SK-N-SH treated with all-trans-retinoic acid at 6 μM for 48 hours (cell line): ENCODE measurements around the gene CLPTM1L.

ENCODE experiments used
- ZFP30 ChIP-seq: fragments of 450-650 bp; formaldehyde crosslinking; IDR thresholded peaks from 2 replicates; pipeline ENCODE4 v1.5.0; 2022; ENCODE audit warnings: mild to moderate bottlenecking, moderate library complexity
- TF ChIP-seq, protein P1 (sequence below): fragments of 250-450 bp; sonication (Bioruptor Pico); IDR thresholded peaks from 2 replicates; pipeline ENCODE4 v1.8.0; 2020; ENCODE audit warnings: mild to moderate bottlenecking, moderate library complexity, borderline replicate concordance

DNA sequence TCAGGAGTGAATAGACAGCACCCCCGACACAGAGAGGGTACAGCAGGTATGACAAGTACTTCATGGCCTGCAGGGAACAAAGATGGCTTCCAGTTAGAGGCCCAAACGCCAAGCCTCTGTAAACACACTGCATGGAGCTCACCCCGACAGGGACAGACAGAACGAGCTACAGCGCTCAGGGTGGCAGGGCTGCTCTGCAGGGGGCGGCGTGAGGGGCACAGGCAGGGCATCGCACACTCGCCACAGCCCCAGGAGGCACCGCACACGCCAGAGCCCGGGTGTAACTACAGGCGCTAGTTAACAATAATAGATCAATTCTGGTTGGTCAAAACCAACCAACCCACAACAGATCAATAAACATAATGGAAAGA is 21.1 kb downstream of the CLPTM1L start:
- TF ChIP-seq ZFP30 (CRISPR knock-in tag): no peak
- TF ChIP-seq, protein P1, sequence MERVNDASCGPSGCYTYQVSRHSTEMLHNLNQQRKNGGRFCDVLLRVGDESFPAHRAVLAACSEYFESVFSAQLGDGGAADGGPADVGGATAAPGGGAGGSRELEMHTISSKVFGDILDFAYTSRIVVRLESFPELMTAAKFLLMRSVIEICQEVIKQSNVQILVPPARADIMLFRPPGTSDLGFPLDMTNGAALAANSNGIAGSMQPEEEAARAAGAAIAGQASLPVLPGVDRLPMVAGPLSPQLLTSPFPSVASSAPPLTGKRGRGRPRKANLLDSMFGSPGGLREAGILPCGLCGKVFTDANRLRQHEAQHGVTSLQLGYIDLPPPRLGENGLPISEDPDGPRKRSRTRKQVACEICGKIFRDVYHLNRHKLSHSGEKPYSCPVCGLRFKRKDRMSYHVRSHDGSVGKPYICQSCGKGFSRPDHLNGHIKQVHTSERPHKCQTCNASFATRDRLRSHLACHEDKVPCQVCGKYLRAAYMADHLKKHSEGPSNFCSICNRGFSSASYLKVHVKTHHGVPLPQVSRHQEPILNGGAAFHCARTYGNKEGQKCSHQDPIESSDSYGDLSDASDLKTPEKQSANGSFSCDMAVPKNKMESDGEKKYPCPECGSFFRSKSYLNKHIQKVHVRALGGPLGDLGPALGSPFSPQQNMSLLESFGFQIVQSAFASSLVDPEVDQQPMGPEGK (CRISPR knock-in tag): no peak
